ENCODE measurements around the gene SLA2.

DNA sequence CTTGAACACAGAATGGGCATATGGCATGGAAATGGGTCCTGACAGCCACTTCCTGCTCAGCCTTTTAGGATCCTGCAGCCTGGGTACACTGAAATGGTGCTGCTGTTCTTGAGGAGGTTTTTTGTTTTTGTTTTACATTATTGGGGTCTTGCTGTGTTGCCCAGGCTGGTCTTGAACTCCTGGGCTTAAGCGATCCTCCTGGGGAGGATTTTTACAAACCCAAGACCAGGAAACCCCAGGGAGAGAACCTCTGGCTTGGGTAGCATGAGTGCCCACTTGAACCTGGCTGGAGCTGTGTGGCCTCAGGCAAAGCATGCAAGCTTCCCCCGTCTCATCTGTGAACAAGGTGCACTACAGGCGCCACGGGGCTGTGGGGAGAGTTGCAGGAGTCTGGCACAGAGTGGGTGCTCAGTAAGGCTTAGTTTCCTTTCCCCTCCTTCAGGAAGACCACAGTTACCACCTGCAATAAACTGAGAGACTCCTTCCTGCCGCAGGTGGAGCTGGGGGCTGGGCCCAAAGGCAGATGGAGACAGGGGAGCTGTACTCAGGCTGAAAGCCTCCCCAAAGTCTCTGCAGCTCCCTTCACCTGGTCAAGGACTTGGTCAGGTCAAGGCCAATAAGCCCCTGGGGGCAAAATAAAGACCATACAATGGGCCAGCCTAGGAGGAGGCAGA is 1.8 kb downstream of the SLA2 start:
- no peak for TF ChIP-seq CTCF (IDR thresholded peaks at IDR 0.05; ENCODE audit: borderline replicate concordance, extremely low read depth, low read length, poor library complexity, severe bottlenecking)
- no peak for TF ChIP-seq EZH2 (IDR thresholded peaks at IDR 0.05; ENCODE audit: borderline replicate concordance, low read depth, low read length, severe bottlenecking)

Measured in DND-41 (cell line).